IMR-90 (cell line): ENCODE measurements around the gene HOXD13. TPM values are rescaled to one million over a fixed set of nuclear protein-coding genes. Genes with fewer than 3 reads are reported as not detected.

ENCODE experiments used
- ATAC-seq: fragments of 200-7000 bp; cut with Tn5 transposase; 2 replicates; pipeline ENCODE4 v1.9.1; 2020; ENCODE audit warnings: low read depth, mild to moderate bottlenecking, moderate library complexity
- BruUV-seq: library from RNA; stranded (reverse); fragments of 400-500 nt; replicated peaks from 2 replicates; lab custom pipeline; 2021; lab: Mats Ljungman, UMichigan
- CTCF ChIA-PET: fragments of 300-600 bp; formaldehyde crosslinking; extraction: SDS; loops from one replicate; lab custom pipeline; 2021; ENCODE audit warnings: antibody characterized with exemption; lab: Yijun Ruan, JAX
- POLR2A ChIA-PET: fragments of 300-600 bp; sonication (Branson Sonifier 250); formaldehyde crosslinking; loops from one replicate; lab custom pipeline; 2022; ENCODE audit warnings: antibody characterized with exemption; ENCODE audit not compliant: unreplicated experiment; lab: Charles Lee
- DNase-seq: peaks from one replicate; pipeline ENCODE4 v3.0.0; 2013
- H2AFZ ChIP-seq: replicated peaks from 2 replicates; pipeline ENCODE3; 2013; ENCODE audit warnings: low read length, mild to moderate bottlenecking; ENCODE audit not compliant: poor library complexity
- H2AK5ac ChIP-seq: 2 replicates; pipeline ENCODE4 v1.6.1; 2013; ENCODE audit warnings: low read depth, low read length, inconsistent platforms
- H2AK9ac ChIP-seq: replicated peaks from 2 replicates; pipeline ENCODE3; 2013; ENCODE audit warnings: mild to moderate bottlenecking, low read depth, low read length, moderate library complexity; ENCODE audit not compliant: poor library complexity
- H2BK120ac ChIP-seq: 2 replicates; pipeline ENCODE4 v1.6.1; 2013; ENCODE audit warnings: low read depth, low read length, inconsistent platforms
- H2BK15ac ChIP-seq: 3 replicates; pipeline ENCODE4 v1.6.1; 2013; ENCODE audit warnings: low read depth, low read length, inconsistent platforms
- H2BK20ac ChIP-seq: 2 replicates; pipeline ENCODE4 v1.6.1; 2013; ENCODE audit warnings: low read depth, mild to moderate bottlenecking, inconsistent platforms, low read length, moderate library complexity
- H2BK5ac ChIP-seq: 2 replicates; pipeline ENCODE4 v1.6.1; 2013; ENCODE audit warnings: mild to moderate bottlenecking, low read depth, low read length, inconsistent platforms; ENCODE audit not compliant: poor library complexity, severe bottlenecking
- H3K14ac ChIP-seq: replicated peaks from 2 replicates; pipeline ENCODE4 v1.6.1; 2013; ENCODE audit warnings: low read depth, low read length, inconsistent platforms
- H3K18ac ChIP-seq: 2 replicates; pipeline ENCODE4 v1.6.1; 2013; ENCODE audit warnings: low read depth, low read length, control low read depth
- H3K23ac ChIP-seq: 2 replicates; pipeline ENCODE4 v1.6.1; 2013; ENCODE audit warnings: low read depth, low read length, inconsistent platforms
- H3K27ac ChIP-seq: 2 replicates; pipeline ENCODE4 v1.5.1; 2013; ENCODE audit warnings: mild to moderate bottlenecking, control low read depth, low read length; ENCODE audit not compliant: insufficient read depth
- H3K27me3 ChIP-seq: 2 replicates; pipeline ENCODE4 v1.6.1; 2013; ENCODE audit warnings: low read length; ENCODE audit not compliant: control insufficient read depth, insufficient read depth
- H3K36me3 ChIP-seq: 2 replicates; pipeline ENCODE4 v1.6.1; 2013; ENCODE audit warnings: low read length, mixed read lengths; ENCODE audit not compliant: control insufficient read depth, insufficient read depth
- H3K4ac ChIP-seq: 2 replicates; pipeline ENCODE4 v1.6.1; 2013; ENCODE audit warnings: low read depth, low read length, inconsistent platforms
- H3K4me1 ChIP-seq: 2 replicates; pipeline ENCODE4 v1.6.1; 2013; ENCODE audit warnings: low read length, mixed read lengths; ENCODE audit not compliant: control insufficient read depth, insufficient read depth
- H3K4me2 ChIP-seq: 2 replicates; pipeline ENCODE4 v1.6.1; 2013; ENCODE audit warnings: low read depth, mild to moderate bottlenecking, control low read depth, low read length, moderate library complexity
- H3K4me3 ChIP-seq: 2 replicates; pipeline ENCODE4 v1.5.1; 2013; ENCODE audit warnings: low read depth, mild to moderate bottlenecking, control low read depth, low read length, moderate library complexity; ENCODE audit not compliant: insufficient read depth
- H3K56ac ChIP-seq: 2 replicates; pipeline ENCODE4 v1.6.1; 2013; ENCODE audit warnings: low read length, inconsistent platforms; ENCODE audit not compliant: insufficient read depth; ENCODE audit errors: extremely low read depth
- H3K79me1 ChIP-seq, 2 experiments: 2 replicates each; pipeline ENCODE4 v1.6.1; 2013; ENCODE audit warnings: low read length in 2 of 2, inconsistent platforms in 1 of 2, low read depth in 1 of 2
- H3K9ac ChIP-seq: 2 replicates; pipeline ENCODE4 v1.6.1; 2013; ENCODE audit warnings: low read depth, low read length, control low read depth
- H3K9me1 ChIP-seq: 2 replicates; pipeline ENCODE4 v1.6.1; 2013; ENCODE audit warnings: low read length, inconsistent platforms; ENCODE audit not compliant: insufficient read depth
- H3K9me3 ChIP-seq: 2 replicates; pipeline ENCODE4 v1.6.1; 2013; ENCODE audit warnings: low read length; ENCODE audit not compliant: control insufficient read depth, insufficient read depth
- H4K20me1 ChIP-seq: 2 replicates; pipeline ENCODE4 v1.6.1; 2013; ENCODE audit warnings: low read length, inconsistent platforms; ENCODE audit not compliant: insufficient read depth
- H4K5ac ChIP-seq: 2 replicates; pipeline ENCODE4 v1.6.1; 2013; ENCODE audit warnings: mild to moderate bottlenecking, low read depth, low read length, control low read depth
- H4K8ac ChIP-seq, 2 experiments: 2 replicates each; pipeline ENCODE4 v1.6.1; 2013; ENCODE audit warnings: low read depth in 2 of 2, low read length in 2 of 2, control low read depth in 1 of 2, inconsistent platforms in 1 of 2
- H4K91ac ChIP-seq: 2 replicates; pipeline ENCODE4 v1.6.1; 2013; ENCODE audit warnings: low read depth, low read length, inconsistent platforms; ENCODE audit not compliant: insufficient read depth
- CEBPB ChIP-seq: IDR thresholded peaks from 2 replicates; pipeline ENCODE4 v1.6.1; 2012; ENCODE audit warnings: low read depth, low read length, improper control_type of control experiment
- CHD1 ChIP-seq: IDR thresholded peaks from 2 replicates; pipeline ENCODE4 v1.6.1; 2012; ENCODE audit warnings: low read depth, low read length, improper control_type of control experiment
- MAFK ChIP-seq: IDR thresholded peaks from 2 replicates; pipeline ENCODE4 v1.6.1; 2012; ENCODE audit warnings: low read depth, low read length, improper control_type of control experiment
- MXI1 ChIP-seq: IDR thresholded peaks from 2 replicates; pipeline ENCODE4 v1.6.1; 2012; ENCODE audit warnings: low read depth, mild to moderate bottlenecking, low read length, moderate library complexity, borderline replicate concordance
- RAD21 ChIP-seq: IDR thresholded peaks from 2 replicates; pipeline ENCODE4 v1.6.1; 2012; ENCODE audit warnings: low read length, improper control_type of control experiment
- WGBS, 2 experiments: methylation state at CpG; one replicate each; pipeline versions ENCODE4 v1.1.5 to v1.1.7; 2013; ENCODE audit warnings: missing lambda C conversion rate in 2 of 2; ENCODE audit not compliant: insufficient read length in 1 of 2; ENCODE audit errors: extremely low coverage in 2 of 2; 5-methylcytosine and 5-hydroxymethylcytosine counted together
- dilution Hi-C: fragments of 300-500 bp; cut with HindIII; formaldehyde crosslinking; loops from one replicate; pipeline ENCODE4 v1.14.3; 2018; ENCODE audit warnings: low sequenced_read_pairs; ENCODE audit not compliant: unreplicated experiment
- in situ Hi-C: fragments of 300-500 bp; cut with MboI; formaldehyde crosslinking; loops from 3 replicates; pipeline ENCODE4 v1.14.3; 2019; ENCODE audit warnings: low sequenced_read_pairs, inconsistent platforms, mixed read lengths
- intact Hi-C: fragments of 100-400 bp; cut with micrococcal nuclease; formaldehyde crosslinking; loops from 2 replicates; pipeline ENCODE4 v1.10.0; 2022
- polyA plus RNA-seq, 3 experiments: library from polyadenylated mRNA; depleted of rRNA; stranded (reverse); fragments of >200 nt; gene quantifications; 2 replicates each; pipeline ENCODE4 v1.2.3, GENCODE V29; 2012; ENCODE audit warnings: low replicate concordance in 1 of 3
- total RNA-seq: library from RNA; depleted of rRNA; stranded (reverse); fragments of >200 nt; gene quantifications from 2 replicates; pipeline ENCODE4 v1.2.3, GENCODE V29; 2012
- TF ChIP-seq, protein P1 (sequence below): fragments of 150-350 bp; IDR thresholded peaks from 2 replicates; pipeline ENCODE4 v1.6.1; 2017; ENCODE audit warnings: mild to moderate bottlenecking, antibody characterized with exemption, low read length, low read depth

Gene HOXD13
- total and polyA plus RNA-seq, 2 of the 4 experiments (the other 2 are of a cell fraction): not detected

DNA sequence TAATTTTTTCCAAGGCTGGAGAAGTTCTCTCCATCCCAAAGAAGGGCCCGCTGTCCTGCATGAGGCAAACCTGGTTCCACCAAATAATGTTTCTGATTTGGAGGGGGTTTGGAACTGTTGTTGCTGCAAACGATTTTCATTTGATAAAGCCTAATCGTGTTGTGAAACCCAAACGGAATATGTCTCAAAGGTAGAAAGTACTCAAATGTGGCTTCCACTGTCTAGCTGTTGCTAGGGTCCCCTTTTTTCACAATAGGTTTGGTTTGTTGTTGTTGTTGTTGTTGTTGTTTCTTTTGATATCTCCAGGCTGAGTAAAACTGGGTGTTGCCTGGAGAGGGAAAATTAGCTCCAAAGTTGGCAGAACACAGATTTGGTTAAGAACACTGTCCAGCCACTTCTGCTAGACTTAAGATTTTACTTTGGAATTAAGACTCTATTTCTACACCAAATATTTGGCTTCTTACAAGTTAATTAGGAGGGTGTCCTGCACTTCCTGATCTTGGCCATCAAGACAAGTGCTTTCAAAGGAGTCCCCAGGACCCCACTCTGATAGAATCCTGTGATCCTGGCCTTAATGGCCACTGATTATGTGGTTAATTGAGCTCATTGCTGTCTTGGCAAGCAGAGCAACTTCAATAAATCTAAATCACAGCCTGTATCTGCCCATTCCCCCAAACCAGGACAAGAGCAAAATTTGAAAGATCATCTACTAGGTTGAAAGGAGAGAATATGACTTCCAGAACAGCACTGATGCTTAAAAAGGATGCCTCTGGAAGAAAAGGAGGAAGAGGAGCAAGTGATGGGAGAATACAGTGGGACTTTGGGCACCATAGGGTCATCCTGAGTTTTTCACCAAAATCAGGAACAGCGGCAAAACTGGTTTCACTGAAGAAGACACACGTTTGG lies 3.3 kb upstream of the HOXD13 start:
- Histone ChIP-seq H3K27me3 (peaks cover 88% of the 10 kb centered on the region), H3K9me1 (no peaks in the 10 kb centered on the region), H3K4me3 (no peak overlapping the region), H4K20me1 (no peaks in the 10 kb centered on the region), H2AK9ac (no peak overlapping the region), H2BK120ac (no peak overlapping the region), H4K5ac (no peak overlapping the region), H3K79me1 (no peaks in the 10 kb centered on the region), H3K9me3 (peaks cover 15% of the 10 kb centered on the region), H2BK15ac (no peak overlapping the region), H2BK5ac (no peak overlapping the region), H2AK5ac (no peak overlapping the region), H3K9ac (no peak overlapping the region), H3K23ac (no peak overlapping the region), H2AFZ (no peak overlapping the region), H2BK20ac (no peak overlapping the region), H3K14ac (no peak overlapping the region), H3K56ac (no peak overlapping the region), H3K36me3 (no peaks in the 10 kb centered on the region), H3K27ac (no peak overlapping the region), H3K4me2 (no peak overlapping the region), H3K18ac (no peak overlapping the region), H4K91ac (no peak overlapping the region), H3K4me1 (no peaks in the 10 kb centered on the region), H3K4ac (no peak overlapping the region), H4K8ac (no peak overlapping the region)
- ChIA-PET CTCF (interaction anchor here (1.5 to 2.5 kb wide), 2 partner anchors 9 to 399 kb away, joined by 8 to 9 read pairs; no protein-coding TSS in a partner anchor), POLR2A (no interaction called here)
- DNase-seq (no peak), ATAC-seq (no peak)
- 5% methylated on average over 4 of the region's 6 CpGs; no CpG with 5 or more reads in 1 of the 2 experiments for WGBS, 2 experiments
- TF ChIP-seq CHD1: no peak
- TF ChIP-seq MAFK: no peak
- TF ChIP-seq, protein P1, sequence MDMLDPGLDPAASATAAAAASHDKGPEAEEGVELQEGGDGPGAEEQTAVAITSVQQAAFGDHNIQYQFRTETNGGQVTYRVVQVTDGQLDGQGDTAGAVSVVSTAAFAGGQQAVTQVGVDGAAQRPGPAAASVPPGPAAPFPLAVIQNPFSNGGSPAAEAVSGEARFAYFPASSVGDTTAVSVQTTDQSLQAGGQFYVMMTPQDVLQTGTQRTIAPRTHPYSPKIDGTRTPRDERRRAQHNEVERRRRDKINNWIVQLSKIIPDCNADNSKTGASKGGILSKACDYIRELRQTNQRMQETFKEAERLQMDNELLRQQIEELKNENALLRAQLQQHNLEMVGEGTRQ: no peak
- TF ChIP-seq MXI1: no peak
- no peak for TF ChIP-seq RAD21
- no peak for TF ChIP-seq CEBPB
- intact Hi-C loops (loop anchor here (1.0 to 2.0 kb wide), 3 partner anchors 399 to 723 kb away; no protein-coding TSS in a partner anchor), in situ Hi-C loops (loop anchor here (25.0 kb wide), 2 partner anchors 1052 to 1352 kb away; no protein-coding TSS in a partner anchor), dilution Hi-C loops (no loop called here)
- no TSS peak for BruUV-seq
